HepG2 (cell line): ENCODE results near the gene ZXDC.

Source experiments
- EZH2 ChIP-seq: conservative IDR thresholded peaks from 2 replicates; pipeline ENCODE4 v1.6.1; 2012; ENCODE audit warnings: mild to moderate bottlenecking, low read depth, low read length, moderate library complexity
- HDAC6 ChIP-seq: fragments of 200-600 bp; sonication (generic); IDR thresholded peaks from 2 replicates; pipeline ENCODE4 v1.7.0; 2017; ENCODE audit warnings: mild to moderate bottlenecking, antibody characterized with exemption, low read length, low read depth
- JUND ChIP-seq: sonication (generic); formaldehyde crosslinking; IDR thresholded peaks from 2 replicates; pipeline ENCODE4 v1.8.0; 2022; ENCODE audit warnings: mild to moderate bottlenecking, missing genetic modification reagents
- KDM5A ChIP-seq: fragments of 200-600 bp; sonication (generic); IDR thresholded peaks from 2 replicates; pipeline ENCODE4 v1.7.0; 2018; ENCODE audit warnings: antibody characterized with exemption, mild to moderate bottlenecking, low read length, borderline replicate concordance
- KLF13 ChIP-seq: sonication (generic); formaldehyde crosslinking; IDR thresholded peaks from 2 replicates; pipeline ENCODE4 v1.4.0; 2020; ENCODE audit warnings: mild to moderate bottlenecking, missing genetic modification reagents
- MXI1 ChIP-seq: IDR thresholded peaks from 3 replicates; pipeline ENCODE4 v1.6.1; 2012; ENCODE audit warnings: low read depth, low read length, inconsistent platforms, borderline replicate concordance
- NKX3-1 ChIP-seq: sonication (generic); formaldehyde crosslinking; IDR thresholded peaks from 2 replicates; pipeline ENCODE4 v1.5.0; 2020; ENCODE audit warnings: missing genetic modification reagents
- POLR2AphosphoS5 ChIP-seq: IDR thresholded peaks from 2 replicates; pipeline ENCODE4 v1.6.1; 2012; ENCODE audit warnings: low read depth, low read length
- TCF12 ChIP-seq, 2 experiments: fragments of 450-650 bp in 1 of 2; sonication (generic) in 1 of 2; formaldehyde crosslinking in 1 of 2; IDR thresholded peaks; 2 replicates each; pipeline versions ENCODE4 v1.6.1 to v1.8.0; 2017 to 2022; ENCODE audit warnings: antibody characterized with exemption in 1 of 2, mild to moderate bottlenecking in 1 of 2, missing genetic modification reagents in 1 of 2, moderate library complexity in 1 of 2
- TCF7L2 ChIP-seq: IDR thresholded peaks from 2 replicates; pipeline ENCODE4 v1.6.1; 2011; ENCODE audit warnings: mild to moderate bottlenecking, low read depth, low read length, moderate library complexity
- ZFP41 ChIP-seq: sonication (generic); formaldehyde crosslinking; IDR thresholded peaks from 2 replicates; pipeline ENCODE4 v1.4.0; 2020; ENCODE audit warnings: mild to moderate bottlenecking, missing genetic modification reagents, borderline replicate concordance
- ZFX ChIP-seq: sonication (generic); formaldehyde crosslinking; IDR thresholded peaks from 2 replicates; pipeline ENCODE4 v1.4.0; 2020; ENCODE audit warnings: mild to moderate bottlenecking, low read depth, missing genetic modification reagents, moderate library complexity
- ZNF280B ChIP-seq: sonication (generic); formaldehyde crosslinking; IDR thresholded peaks from 2 replicates; pipeline ENCODE4 v1.5.0; 2020; ENCODE audit warnings: missing genetic modification reagents, mild to moderate bottlenecking, borderline replicate concordance
- TF ChIP-seq, protein P1 (sequence below): sonication (generic); formaldehyde crosslinking; IDR thresholded peaks from 2 replicates; pipeline ENCODE4 v1.8.1; 2023; ENCODE audit warnings: mild to moderate bottlenecking, missing genetic modification reagents, borderline replicate concordance

DNA sequence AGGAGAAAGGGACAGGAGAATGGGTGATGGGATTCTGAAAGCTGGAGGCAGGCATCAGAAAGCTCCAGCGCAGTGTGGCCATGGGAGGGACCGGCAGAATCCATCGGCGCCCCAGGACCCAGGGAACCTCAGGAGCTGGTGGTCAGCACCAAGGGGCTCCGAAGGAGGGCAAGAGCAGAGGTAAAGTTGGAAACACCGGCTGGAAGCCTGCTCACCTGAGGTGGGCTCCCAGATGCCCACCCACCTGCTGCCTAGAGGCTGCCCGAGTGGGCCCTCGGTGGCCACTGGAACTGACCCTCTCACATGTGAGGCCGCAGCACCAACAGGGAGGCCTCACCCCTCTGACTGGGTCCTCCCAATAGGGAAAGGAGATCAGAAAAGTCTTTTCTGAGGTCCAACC, 10.3 kb upstream of the ZXDC start:
- TF ChIP-seq MXI1 (no peak), ZNF280B (CRISPR knock-in tag) (no peak), KDM5A (no peak), NKX3-1 (CRISPR knock-in tag) (no peak), KLF13 (CRISPR knock-in tag) (no peak), TCF7L2 (no peak), EZH2 (no peak), JUND (CRISPR knock-in tag) (no peak), POLR2AphosphoS5 (no peak), ZFP41 (CRISPR knock-in tag) (no peak), ZFX (CRISPR knock-in tag) (no peak), TCF12 (IDR thresholded peaks at IDR 0.05) (no peak), TCF12 (CRISPR knock-in tag; IDR thresholded peaks at IDR 0.05) (no peak), HDAC6 (no peak)
- TF ChIP-seq, protein P1, sequence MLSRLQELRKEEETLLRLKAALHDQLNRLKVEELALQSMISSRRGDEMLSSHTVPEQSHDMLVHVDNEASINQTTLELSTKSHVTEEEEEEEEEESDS (CRISPR knock-in tag), result no peak
